Hepatocyte (in vitro differentiated cells): Measurements from ENCODE around the gene KIFC3. TPM values are rescaled to one million over a fixed set of nuclear protein-coding genes. Genes with fewer than 3 reads are reported as not detected.

Source experiments
- DNase-seq: peaks from one replicate; pipeline ENCODE4 v3.0.0-alpha.2; 2016; ENCODE audit warnings: low spot score
- H2AFZ ChIP-seq: fragments of 200-600 bp; sonication (generic); 2 replicates; pipeline ENCODE4 v1.6.0; 2016; ENCODE audit warnings: antibody characterized with exemption, mild to moderate bottlenecking
- H3K27ac ChIP-seq: fragments of 200-600 bp; sonication (generic); 2 replicates; pipeline ENCODE4 v1.5.1; 2016; ENCODE audit warnings: mild to moderate bottlenecking
- H3K27me3 ChIP-seq: fragments of 200-600 bp; sonication (generic); 2 replicates; pipeline ENCODE4 v1.6.1; 2016
- H3K36me3 ChIP-seq: fragments of 200-600 bp; sonication (generic); replicated peaks from 2 replicates; pipeline ENCODE4 v1.5.1; 2016; ENCODE audit warnings: low read depth; ENCODE audit not compliant: insufficient read depth
- H3K4me1 ChIP-seq: fragments of 200-600 bp; sonication (generic); 2 replicates; pipeline ENCODE4 v1.5.1; 2016; ENCODE audit warnings: mild to moderate bottlenecking, moderate library complexity; ENCODE audit not compliant: insufficient read depth
- H3K4me2 ChIP-seq: fragments of 200-600 bp; sonication (generic); 2 replicates; pipeline ENCODE4 v1.6.0; 2016
- H3K4me3 ChIP-seq: fragments of 200-600 bp; sonication (generic); 2 replicates; pipeline ENCODE4 v1.5.1; 2016; ENCODE audit warnings: mild to moderate bottlenecking
- H3K79me2 ChIP-seq: fragments of 200-600 bp; sonication (generic); 2 replicates; pipeline ENCODE4 v1.6.0; 2017; ENCODE audit warnings: mild to moderate bottlenecking
- H3K9me2 ChIP-seq: fragments of 200-600 bp; sonication (generic); replicated peaks from 2 replicates; pipeline ENCODE4 v1.6.0; 2017; ENCODE audit warnings: mild to moderate bottlenecking; ENCODE audit not compliant: insufficient read depth
- H3K9me3 ChIP-seq: fragments of 200-600 bp; sonication (generic); 2 replicates; pipeline ENCODE4 v1.5.1; 2016; ENCODE audit warnings: low read depth, mild to moderate bottlenecking
- H4K20me1 ChIP-seq: fragments of 200-600 bp; sonication (generic); 2 replicates; pipeline ENCODE4 v1.6.0; 2016; ENCODE audit warnings: mild to moderate bottlenecking; ENCODE audit not compliant: insufficient read depth, poor library complexity, severe bottlenecking
- EZH2 ChIP-seq: fragments of 200-600 bp; sonication (generic); IDR thresholded peaks from 2 replicates; pipeline ENCODE4 v1.6.1; 2016; ENCODE audit warnings: antibody characterized with exemption, mild to moderate bottlenecking, borderline replicate concordance
- EZH2phosphoT487 ChIP-seq: fragments of 200-600 bp; sonication (generic); IDR thresholded peaks from one replicate; pipeline ENCODE4 v1.6.1; 2018; ENCODE audit warnings: antibody characterized with exemption, mild to moderate bottlenecking, low read depth, moderate library complexity; ENCODE audit not compliant: unreplicated experiment, severe bottlenecking
- WGBS: methylation state at CpG from one replicate; pipeline ENCODE4 v1.1.6; 2016; ENCODE audit warnings: low lambda C conversion rate; ENCODE audit errors: missing lambda C conversion rate; 5-methylcytosine and 5-hydroxymethylcytosine counted together
- polyA plus RNA-seq: library from polyadenylated mRNA; unstranded; fragments of >200 nt; fragmentation: Nextera tagmentation; extraction: Ambion mirVana; gene quantifications from 2 replicates; pipeline ENCODE4 v1.2.1, GENCODE V29; 2016
- total RNA-seq: library from RNA; depleted of rRNA; stranded (reverse); fragments of >200 nt; gene quantifications from 2 replicates; pipeline ENCODE4 v1.2.3, GENCODE V29; 2014
- TF ChIP-seq, protein P1 (sequence below): fragments of 200-600 bp; sonication (generic); IDR thresholded peaks from 2 replicates; pipeline ENCODE4 v1.5.1; 2016; ENCODE audit warnings: antibody characterized with exemption, mild to moderate bottlenecking; ENCODE audit not compliant: poor library complexity

Gene KIFC3
- total and polyA plus RNA-seq, 2 experiments from 2014 or later = 49.7 to 55.3 TPM

DNA sequence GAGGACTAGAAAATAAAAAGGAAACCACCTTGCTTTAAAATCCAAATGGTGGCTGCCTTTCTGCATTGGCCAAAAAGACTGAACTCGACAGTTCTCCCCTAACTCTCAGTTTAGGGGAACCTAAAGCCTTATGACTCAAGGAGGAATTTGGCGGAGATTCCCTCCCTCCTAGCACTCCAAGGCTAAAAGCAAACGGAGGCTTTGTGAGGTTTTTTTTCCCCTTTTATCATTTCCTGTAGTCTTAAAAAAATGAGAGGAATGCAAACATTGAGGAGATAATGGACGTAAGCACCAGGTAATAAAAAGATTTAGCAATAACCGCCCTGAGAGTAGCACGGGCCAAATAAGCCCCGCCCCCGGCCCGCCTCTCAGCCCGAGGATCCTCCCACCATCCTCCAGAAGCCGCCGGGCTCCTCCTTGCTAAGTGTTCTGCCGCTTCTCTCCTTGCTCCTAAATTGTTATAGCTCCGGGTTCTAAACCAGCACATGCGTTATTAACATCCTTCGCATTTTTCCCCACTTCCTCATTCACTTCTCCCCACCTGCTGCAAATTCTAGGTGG lies 5.8 kb upstream of the KIFC3 start:
- TF ChIP-seq EZH2phosphoT487 (no peak), EZH2 (no peak)
- TF ChIP-seq, protein P1, sequence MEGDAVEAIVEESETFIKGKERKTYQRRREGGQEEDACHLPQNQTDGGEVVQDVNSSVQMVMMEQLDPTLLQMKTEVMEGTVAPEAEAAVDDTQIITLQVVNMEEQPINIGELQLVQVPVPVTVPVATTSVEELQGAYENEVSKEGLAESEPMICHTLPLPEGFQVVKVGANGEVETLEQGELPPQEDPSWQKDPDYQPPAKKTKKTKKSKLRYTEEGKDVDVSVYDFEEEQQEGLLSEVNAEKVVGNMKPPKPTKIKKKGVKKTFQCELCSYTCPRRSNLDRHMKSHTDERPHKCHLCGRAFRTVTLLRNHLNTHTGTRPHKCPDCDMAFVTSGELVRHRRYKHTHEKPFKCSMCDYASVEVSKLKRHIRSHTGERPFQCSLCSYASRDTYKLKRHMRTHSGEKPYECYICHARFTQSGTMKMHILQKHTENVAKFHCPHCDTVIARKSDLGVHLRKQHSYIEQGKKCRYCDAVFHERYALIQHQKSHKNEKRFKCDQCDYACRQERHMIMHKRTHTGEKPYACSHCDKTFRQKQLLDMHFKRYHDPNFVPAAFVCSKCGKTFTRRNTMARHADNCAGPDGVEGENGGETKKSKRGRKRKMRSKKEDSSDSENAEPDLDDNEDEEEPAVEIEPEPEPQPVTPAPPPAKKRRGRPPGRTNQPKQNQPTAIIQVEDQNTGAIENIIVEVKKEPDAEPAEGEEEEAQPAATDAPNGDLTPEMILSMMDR = no peak
- no peaks in the 10 kb centered on the region for H3K79me2 ChIP-seq
- H3K4me1 ChIP-seq = peaks cover 42% of the 10 kb centered on the region
- no peaks in the 10 kb centered on the region for H3K27me3 ChIP-seq
- no peaks in the 10 kb centered on the region for H3K9me3 ChIP-seq
- H2AFZ ChIP-seq = no peak overlapping the region
- H4K20me1 ChIP-seq = no peaks in the 10 kb centered on the region
- no peaks in the 10 kb centered on the region for H3K36me3 ChIP-seq
- peak; percentile 96 for DNase-seq
- H3K9me2 ChIP-seq = no peaks in the 10 kb centered on the region
- H3K27ac ChIP-seq = peak overlapping the region; percentile 72
- H3K4me2 ChIP-seq = peak overlapping the region; percentile 67
- WGBS = 1% methylated on average over 16 of the region's 16 CpGs
- no peak overlapping the region for H3K4me3 ChIP-seq

DNA sequence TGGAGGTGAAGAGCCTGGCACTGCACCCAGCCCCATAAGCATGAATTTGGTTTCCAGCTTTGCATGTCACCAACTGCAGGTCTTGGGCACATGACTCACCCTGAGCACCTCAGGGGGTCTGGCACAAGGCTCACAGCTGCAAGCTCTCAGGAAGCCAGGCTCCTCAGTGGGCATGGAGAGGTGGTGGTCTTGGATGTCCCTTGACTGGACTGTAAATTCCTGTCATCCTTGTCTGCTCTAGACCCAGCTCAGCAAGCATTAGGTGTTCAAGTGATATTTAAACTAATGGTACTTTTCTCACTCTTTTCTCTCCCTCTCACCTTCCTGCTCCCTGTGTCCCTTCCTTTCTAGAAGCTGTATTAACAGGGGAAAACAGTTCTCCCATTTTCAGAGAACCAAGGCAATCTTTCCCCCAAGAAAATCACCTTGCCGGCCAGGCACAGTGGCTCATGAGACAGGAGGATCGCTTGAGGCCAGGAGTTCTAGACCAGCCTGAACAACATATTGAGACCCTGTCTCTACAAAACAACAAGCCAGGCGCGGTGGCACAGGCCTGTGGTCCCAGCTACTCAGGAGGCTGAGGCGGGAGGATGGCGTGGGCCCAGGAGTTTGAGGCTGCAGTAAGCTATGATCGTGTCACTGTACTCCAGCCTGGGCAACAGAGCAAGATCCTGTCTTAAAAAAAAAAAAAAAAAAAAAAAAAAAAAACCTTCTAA lies 5.1 kb upstream of the KIFC3 start:
- WGBS = 79% methylated on average over 7 of the region's 7 CpGs
- H3K4me2 ChIP-seq = peak overlapping the region; percentile 67
- H3K4me1 ChIP-seq = peaks cover 48% of the 10 kb centered on the region

DNA sequence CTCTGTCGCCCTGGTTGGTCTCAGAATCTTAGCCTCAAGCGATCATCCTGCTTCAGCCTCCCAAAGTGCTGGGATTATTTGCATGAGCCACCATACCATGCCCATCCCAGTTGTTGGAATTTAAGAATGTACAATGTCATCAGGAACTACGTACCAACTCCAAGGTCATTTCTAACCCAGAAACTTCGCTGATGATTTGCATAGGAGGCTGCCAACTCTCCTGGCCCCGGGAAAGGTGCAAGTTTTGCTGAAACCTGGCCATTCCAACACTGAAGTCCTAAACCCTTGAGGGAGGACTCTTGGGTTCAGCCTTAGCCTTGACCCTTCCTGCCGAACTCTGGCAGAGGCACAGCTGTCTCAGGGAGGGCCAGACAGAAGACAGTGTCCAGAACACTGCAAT lies 2.9 kb upstream of the KIFC3 start:
- H3K9me2 ChIP-seq = no peaks in the 10 kb centered on the region
- TF ChIP-seq EZH2 = no peak
- TF ChIP-seq EZH2phosphoT487 = no peak
- TF ChIP-seq, protein P1 = no peak
- H3K79me2 ChIP-seq = peaks cover 18% of the 10 kb centered on the region
- 75% methylated on average over 6 of the region's 6 CpGs for WGBS
- no peaks in the 10 kb centered on the region for H4K20me1 ChIP-seq
- H3K36me3 ChIP-seq = no peaks in the 10 kb centered on the region
- peaks cover 51% of the 10 kb centered on the region for H3K4me1 ChIP-seq
- H2AFZ ChIP-seq = no peak overlapping the region
- no peaks in the 10 kb centered on the region for H3K9me3 ChIP-seq
- no peaks in the 10 kb centered on the region for H3K27me3 ChIP-seq
- no peak overlapping the region for H3K4me2 ChIP-seq
- DNase-seq = no peak
- no peak overlapping the region for H3K4me3 ChIP-seq
- H3K27ac ChIP-seq = peak overlapping the region; percentile 4

More for the DNA sequence above, 5.1 kb upstream of the KIFC3 start:
- H3K4me3 ChIP-seq = no peak overlapping the region
- TF ChIP-seq EZH2 = no peak
- no peak for TF ChIP-seq EZH2phosphoT487
- TF ChIP-seq, protein P1 = no peak
- H2AFZ ChIP-seq = no peak overlapping the region
- H3K27me3 ChIP-seq = no peaks in the 10 kb centered on the region
- peak overlapping the region; percentile 72 for H3K27ac ChIP-seq
- H3K9me2 ChIP-seq = no peaks in the 10 kb centered on the region
- no peak for DNase-seq
- no peaks in the 10 kb centered on the region for H4K20me1 ChIP-seq
- no peaks in the 10 kb centered on the region for H3K36me3 ChIP-seq
- H3K79me2 ChIP-seq = no peaks in the 10 kb centered on the region
- no peaks in the 10 kb centered on the region for H3K9me3 ChIP-seq
